H9 (cell line): ENCODE measurements around the gene PLEKHM1. TPM values are rescaled to one million over a fixed set of nuclear protein-coding genes. Genes with fewer than 3 reads are reported as not detected.
"Not testable (repeated sequence)": the region's sequence is repeated elsewhere in the genome, so short reads cannot be mapped to it uniquely, and the experiment has no call there.

Experiments
- DNase-seq: peaks from one replicate; pipeline ENCODE4 v3.0.0-alpha.2; 2017
- H2AFZ ChIP-seq: one replicate; pipeline ENCODE4 v1.6.1; 2013; ENCODE audit warnings: mild to moderate bottlenecking, low read length, control low read depth, moderate library complexity
- H2AK5ac ChIP-seq: 2 replicates; pipeline ENCODE4 v1.6.1; 2013; ENCODE audit warnings: low read length, control low read depth, mixed read lengths; ENCODE audit not compliant: insufficient read length
- H2BK120ac ChIP-seq: one replicate; pipeline ENCODE4 v1.6.1; 2013; ENCODE audit warnings: low read depth, mild to moderate bottlenecking, low read length, control low read depth, inconsistent platforms; ENCODE audit not compliant: poor library complexity, severe bottlenecking
- H2BK12ac ChIP-seq: 2 replicates; pipeline ENCODE4 v1.6.1; 2013; ENCODE audit warnings: low read length, control low read depth, mixed read lengths, low read depth; ENCODE audit not compliant: insufficient read length
- H2BK15ac ChIP-seq: 2 replicates; pipeline ENCODE4 v1.6.1; 2013; ENCODE audit warnings: low read depth, low read length, control low read depth
- H2BK20ac ChIP-seq: one replicate; pipeline ENCODE4 v1.6.1; 2013; ENCODE audit warnings: low read depth, mild to moderate bottlenecking, low read length, control low read depth, inconsistent platforms; ENCODE audit not compliant: poor library complexity, severe bottlenecking
- H2BK5ac ChIP-seq: 2 replicates; pipeline ENCODE4 v1.6.1; 2013; ENCODE audit warnings: low read length, control low read depth, mixed read lengths; ENCODE audit not compliant: insufficient read length
- H3K14ac ChIP-seq: 2 replicates; pipeline ENCODE4 v1.6.1; 2013; ENCODE audit warnings: low read length, control low read depth; ENCODE audit not compliant: insufficient read depth
- H3K18ac ChIP-seq: 2 replicates; pipeline ENCODE4 v1.6.1; 2013; ENCODE audit warnings: low read depth, mild to moderate bottlenecking, mixed read lengths, low read length, control low read depth; ENCODE audit not compliant: insufficient read length
- H3K23ac ChIP-seq: 2 replicates; pipeline ENCODE4 v1.6.1; 2013; ENCODE audit warnings: low read length, control low read depth, mixed read lengths, low read depth; ENCODE audit not compliant: insufficient read length
- H3K23me2 ChIP-seq: 2 replicates; pipeline ENCODE4 v1.6.1; 2013; ENCODE audit warnings: low read depth, mild to moderate bottlenecking, mixed read lengths, low read length, control low read depth; ENCODE audit not compliant: insufficient read length, poor library complexity, severe bottlenecking
- H3K27ac ChIP-seq: 2 replicates; pipeline ENCODE4 v1.5.1; 2013; ENCODE audit warnings: low read length, control low read depth, mixed read lengths, low read depth; ENCODE audit not compliant: insufficient read length
- H3K27me3 ChIP-seq: 2 replicates; pipeline ENCODE4 v1.6.1; 2013; ENCODE audit warnings: low read length, control low read depth, inconsistent platforms; ENCODE audit not compliant: insufficient read depth
- H3K4ac ChIP-seq: 2 replicates; pipeline ENCODE4 v1.6.1; 2013; ENCODE audit warnings: low read depth, mild to moderate bottlenecking, control low read depth, inconsistent platforms, low read length, moderate library complexity
- H3K4me1 ChIP-seq: 2 replicates; pipeline ENCODE4 v1.6.1; 2013; ENCODE audit warnings: low read length, control low read depth, inconsistent platforms; ENCODE audit not compliant: insufficient read depth
- H3K4me2 ChIP-seq: 2 replicates; pipeline ENCODE4 v1.6.1; 2013; ENCODE audit warnings: low read length, control low read depth, mixed read lengths; ENCODE audit not compliant: insufficient read length, insufficient read depth
- H3K56ac ChIP-seq: 2 replicates; pipeline ENCODE4 v1.6.1; 2013; ENCODE audit warnings: low read depth, mild to moderate bottlenecking, mixed read lengths, low read length, control low read depth; ENCODE audit not compliant: insufficient read length
- H3K79me1 ChIP-seq: 2 replicates; pipeline ENCODE4 v1.6.1; 2013; ENCODE audit warnings: low read depth, mild to moderate bottlenecking, moderate library complexity, low read length, control low read depth, inconsistent platforms; ENCODE audit not compliant: insufficient read depth, poor library complexity, severe bottlenecking
- H3K79me2 ChIP-seq: 2 replicates; pipeline ENCODE4 v1.6.1; 2013; ENCODE audit warnings: low read length, control low read depth, inconsistent platforms; ENCODE audit not compliant: insufficient read depth
- H3K9ac ChIP-seq: 2 replicates; pipeline ENCODE4 v1.6.1; 2013; ENCODE audit warnings: low read length, control low read depth, mixed read lengths; ENCODE audit not compliant: insufficient read length; ENCODE audit errors: extremely low read depth
- H3K9me3 ChIP-seq: one replicate; pipeline ENCODE4 v1.6.1; 2013; ENCODE audit warnings: low read depth, low read length, inconsistent platforms; ENCODE audit not compliant: control insufficient read depth
- H3T11ph ChIP-seq: one replicate; pipeline ENCODE4 v1.6.1; 2013; ENCODE audit warnings: mild to moderate bottlenecking, low read length, control low read depth, inconsistent platforms
- H4K20me1 ChIP-seq: one replicate; pipeline ENCODE4 v1.6.1; 2013; ENCODE audit not compliant: control insufficient read depth, insufficient read length, insufficient read depth
- H4K5ac ChIP-seq: 2 replicates; pipeline ENCODE4 v1.6.1; 2013; ENCODE audit warnings: low read depth, mild to moderate bottlenecking, mixed read lengths, low read length, control low read depth; ENCODE audit not compliant: insufficient read length
- H4K8ac ChIP-seq: replicated peaks from 2 replicates; pipeline ENCODE4 v1.6.1; 2013; ENCODE audit warnings: low read length, control low read depth, mixed read lengths, low read depth; ENCODE audit not compliant: insufficient read length
- H4K91ac ChIP-seq: 2 replicates; pipeline ENCODE4 v1.6.1; 2013; ENCODE audit warnings: low read depth, mild to moderate bottlenecking, moderate library complexity, mixed read lengths, low read length, control low read depth; ENCODE audit not compliant: insufficient read length
- H3K27ac Mint-ChIP-seq, 3 experiments: 2 replicates in 2 of 3; 3 replicates in 1 of 3; pipeline ENCODE4 v1.8.0; 2020 to 2021; ENCODE audit warnings: mixed read lengths in 3 of 3, mild to moderate bottlenecking in 1 of 3, moderate library complexity in 1 of 3
- H3K27me3 Mint-ChIP-seq: 2 replicates; pipeline ENCODE4 v1.8.0; 2021; ENCODE audit warnings: low read depth, mild to moderate bottlenecking, moderate library complexity, mixed read lengths
- H3K36me3 Mint-ChIP-seq, 3 experiments: 2 replicates in 2 of 3; 3 replicates in 1 of 3; pipeline ENCODE4 v1.8.0; 2020 to 2021; ENCODE audit warnings: low read depth in 3 of 3, mixed read lengths in 3 of 3; ENCODE audit not compliant: insufficient read depth in 1 of 3
- H3K4me1 Mint-ChIP-seq, 2 experiments: 2 replicates each; pipeline ENCODE4 v1.8.0; 2020; ENCODE audit warnings: mixed read lengths in 2 of 2
- H3K4me3 Mint-ChIP-seq, 2 experiments: 2 replicates in 1 of 2; 3 replicates in 1 of 2; pipeline ENCODE4 v1.8.0; 2020 to 2021; ENCODE audit warnings: mild to moderate bottlenecking in 2 of 2, mixed read lengths in 2 of 2, moderate library complexity in 1 of 2
- H3K9me3 Mint-ChIP-seq, 2 experiments: 2 replicates in 1 of 2; 3 replicates in 1 of 2; pipeline ENCODE4 v1.8.0; 2020; ENCODE audit warnings: mild to moderate bottlenecking in 2 of 2, mixed read lengths in 2 of 2, moderate library complexity in 1 of 2
- WGBS: extraction: QIAGEN DNeasy Blood & Tissue Kit; methylation state at CpG from one replicate; pipeline ENCODE4 v1.1.7; 2013; ENCODE audit warnings: missing lambda C conversion rate, low lambda C conversion rate, mixed read lengths; ENCODE audit not compliant: insufficient read length; ENCODE audit errors: extremely low coverage; 5-methylcytosine and 5-hydroxymethylcytosine counted together
- total RNA-seq: library from RNA; stranded (reverse); gene quantifications from 2 replicates; pipeline ENCODE4 v1.2.1, GENCODE V29; 2021

Gene PLEKHM1
- total RNA-seq, 1 experiment from 2014 or later, result 20.7 TPM

- WGBS, result no CpG with 5 or more reads among the region's 10 CpGs
- H4K91ac ChIP-seq, H2BK120ac ChIP-seq, H3K4me1 ChIP-seq, H4K20me1 ChIP-seq, H2BK5ac ChIP-seq, H3K27me3 Mint-ChIP-seq, H3K27ac Mint-ChIP-seq, H3K23ac ChIP-seq, H4K5ac ChIP-seq, H3K56ac ChIP-seq, H3K36me3 Mint-ChIP-seq, H3K4me2 ChIP-seq, H2AFZ ChIP-seq, H2BK20ac ChIP-seq, H3T11ph ChIP-seq, H3K9me3 Mint-ChIP-seq, H3K79me1 ChIP-seq, DNase-seq, H2AK5ac ChIP-seq, H3K4me3 Mint-ChIP-seq, H3K23me2 ChIP-seq, H3K9me3 ChIP-seq, H3K9ac ChIP-seq, H4K8ac ChIP-seq, H2BK12ac ChIP-seq, H3K27me3 ChIP-seq, H3K14ac ChIP-seq, H3K79me2 ChIP-seq, H2BK15ac ChIP-seq, H3K4ac ChIP-seq, H3K27ac ChIP-seq, H3K18ac ChIP-seq: not testable (repeated sequence)
- peaks cover 15 to 18% of the 10 kb centered on the region in 2 experiments for H3K4me1 Mint-ChIP-seq
Measured at GRCh38 chr17:45443371-45444260, 46.9 kb downstream of the PLEKHM1 start.
